ENCODE results near the gene INPP5A.

The INPP5A gene

GRCh38 chr10:132519382-132520176 is 18.0 kb upstream of the INPP5A start:
- no peak for DNase-seq

GRCh38 chr10:132520177-132520811 is 17.3 kb upstream of the INPP5A start:
- no peak for DNase-seq

- no peak for DNase-seq
These were observed 16.5 kb upstream of the INPP5A start for GRCh38 chr10:132521041-132521465.

- no peak for DNase-seq
These were observed 16.0 kb upstream of the INPP5A start for GRCh38 chr10:132521466-132522102.

GRCh38 chr10:132522521-132523411 is 14.8 kb upstream of the INPP5A start:
- no peak for DNase-seq

GRCh38 chr10:132523561-132524442 is 13.8 kb upstream of the INPP5A start:
- DNase-seq = no peak

- DNase-seq = no peak
These were observed 12.9 kb upstream of the INPP5A start for GRCh38 chr10:132524443-132525285.

- DNase-seq = no peak
These were observed 10.9 kb upstream of the INPP5A start for GRCh38 chr10:132526676-132527075.

- no peak for DNase-seq
These were observed 10.1 kb upstream of the INPP5A start for GRCh38 chr10:132527339-132528063.

GRCh38 chr10:132528064-132528691 is 9.4 kb upstream of the INPP5A start:
- no peak for DNase-seq

GRCh38 chr10:132532179-132532578 is 5.4 kb upstream of the INPP5A start:
- DNase-seq = no peak

GRCh38 chr10:132532749-132533560 is 4.6 kb upstream of the INPP5A start:
- DNase-seq = no peak

- DNase-seq = no peak
These were observed 3.9 kb upstream of the INPP5A start for GRCh38 chr10:132533571-132534260.

GRCh38 chr10:132534391-132535064 is 3.1 kb upstream of the INPP5A start:
- no peak for DNase-seq

- DNase-seq = no peak
These were observed 2.4 kb upstream of the INPP5A start for GRCh38 chr10:132535065-132535651.

GRCh38 chr10:132536241-132536876 is 1.2 kb upstream of the INPP5A start:
- DNase-seq = peak in 1 of 6 experiments; percentile 64
